RWPE2 (cell line): ENCODE measurements around the gene PPP1R18.

Experiments
- ATAC-seq: fragments of 200-7000 bp; cut with Tn5 transposase; 3 replicates; pipeline ENCODE4 v1.9.1; 2021; ENCODE audit warnings: low read depth
- DNase-seq: peaks from one replicate; pipeline ENCODE4 v3.0.0-alpha.2; 2020; ENCODE audit warnings: low spot score
- H3K27ac ChIP-seq: fragments of 450-650 bp; 2 replicates; pipeline ENCODE4 v1.5.1; 2017; ENCODE audit warnings: mild to moderate bottlenecking; ENCODE audit not compliant: poor library complexity, severe bottlenecking
- H3K27me3 ChIP-seq: fragments of 250-450 bp; sonication (Bioruptor Pico); 2 replicates; pipeline ENCODE4 v1.5.1; 2021; ENCODE audit warnings: mild to moderate bottlenecking, moderate library complexity; ENCODE audit not compliant: insufficient read depth, poor library complexity, severe bottlenecking
- H3K36me3 ChIP-seq: fragments of 250-450 bp; sonication (Bioruptor Pico); 2 replicates; pipeline ENCODE4 v1.5.1; 2020; ENCODE audit warnings: low read depth, mild to moderate bottlenecking, moderate library complexity
- H3K4me1 ChIP-seq: fragments of 250-450 bp; sonication (Bioruptor Pico); 2 replicates; pipeline ENCODE4 v1.5.1; 2021; ENCODE audit warnings: mild to moderate bottlenecking, moderate library complexity; ENCODE audit not compliant: insufficient read depth, poor library complexity, severe bottlenecking
- H3K4me3 ChIP-seq: fragments of 250-450 bp; sonication (Bioruptor Pico); 2 replicates; pipeline ENCODE4 v1.5.1; 2021; ENCODE audit warnings: mild to moderate bottlenecking, moderate library complexity; ENCODE audit not compliant: severe bottlenecking
- H3K9me3 ChIP-seq: fragments of 250-450 bp; sonication (Bioruptor Pico); 2 replicates; pipeline ENCODE4 v1.5.1; 2021; ENCODE audit warnings: mild to moderate bottlenecking, moderate library complexity; ENCODE audit not compliant: severe bottlenecking
- TF ChIP-seq, protein P1 (sequence below): fragments of 450-650 bp; IDR thresholded peaks from one replicate; pipeline ENCODE4 v1.5.1; 2017; ENCODE audit warnings: mild to moderate bottlenecking, moderate library complexity; ENCODE audit not compliant: poor library complexity, severe bottlenecking

Gene PPP1R18

DNA sequence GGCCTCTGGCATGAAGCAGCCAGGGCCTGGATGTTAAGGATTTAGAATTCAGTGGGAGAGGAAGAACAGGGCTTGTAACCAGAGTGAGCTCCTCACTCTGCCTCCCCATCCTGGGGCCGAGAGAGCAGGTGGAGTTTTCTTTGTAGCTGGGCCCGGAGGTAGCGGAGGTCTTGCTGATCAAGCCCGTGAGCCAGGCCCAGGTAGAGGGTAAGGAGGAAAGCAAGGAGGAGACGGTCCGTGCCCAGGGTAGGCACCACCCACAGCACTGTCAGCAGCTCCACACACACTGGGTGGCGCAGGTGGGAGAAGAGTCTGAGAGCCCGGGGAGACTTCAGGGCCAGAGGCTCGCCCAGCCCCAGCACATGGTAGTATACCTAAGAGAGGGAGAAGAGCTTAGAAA lies 2.1 kb upstream of the PPP1R18 start:
- Histone ChIP-seq H3K36me3 (peaks cover 17% of the 10 kb centered on the region), H3K27ac (peak overlapping the region; percentile 95), H3K4me3 (no peak overlapping the region), H3K9me3 (no peaks in the 10 kb centered on the region), H3K27me3 (no peaks in the 10 kb centered on the region), H3K4me1 (peaks cover 7% of the 10 kb centered on the region)
- TF ChIP-seq, protein P1, sequence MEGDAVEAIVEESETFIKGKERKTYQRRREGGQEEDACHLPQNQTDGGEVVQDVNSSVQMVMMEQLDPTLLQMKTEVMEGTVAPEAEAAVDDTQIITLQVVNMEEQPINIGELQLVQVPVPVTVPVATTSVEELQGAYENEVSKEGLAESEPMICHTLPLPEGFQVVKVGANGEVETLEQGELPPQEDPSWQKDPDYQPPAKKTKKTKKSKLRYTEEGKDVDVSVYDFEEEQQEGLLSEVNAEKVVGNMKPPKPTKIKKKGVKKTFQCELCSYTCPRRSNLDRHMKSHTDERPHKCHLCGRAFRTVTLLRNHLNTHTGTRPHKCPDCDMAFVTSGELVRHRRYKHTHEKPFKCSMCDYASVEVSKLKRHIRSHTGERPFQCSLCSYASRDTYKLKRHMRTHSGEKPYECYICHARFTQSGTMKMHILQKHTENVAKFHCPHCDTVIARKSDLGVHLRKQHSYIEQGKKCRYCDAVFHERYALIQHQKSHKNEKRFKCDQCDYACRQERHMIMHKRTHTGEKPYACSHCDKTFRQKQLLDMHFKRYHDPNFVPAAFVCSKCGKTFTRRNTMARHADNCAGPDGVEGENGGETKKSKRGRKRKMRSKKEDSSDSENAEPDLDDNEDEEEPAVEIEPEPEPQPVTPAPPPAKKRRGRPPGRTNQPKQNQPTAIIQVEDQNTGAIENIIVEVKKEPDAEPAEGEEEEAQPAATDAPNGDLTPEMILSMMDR: no peak
- ATAC-seq (no peak), DNase-seq (no peak)

DNA sequence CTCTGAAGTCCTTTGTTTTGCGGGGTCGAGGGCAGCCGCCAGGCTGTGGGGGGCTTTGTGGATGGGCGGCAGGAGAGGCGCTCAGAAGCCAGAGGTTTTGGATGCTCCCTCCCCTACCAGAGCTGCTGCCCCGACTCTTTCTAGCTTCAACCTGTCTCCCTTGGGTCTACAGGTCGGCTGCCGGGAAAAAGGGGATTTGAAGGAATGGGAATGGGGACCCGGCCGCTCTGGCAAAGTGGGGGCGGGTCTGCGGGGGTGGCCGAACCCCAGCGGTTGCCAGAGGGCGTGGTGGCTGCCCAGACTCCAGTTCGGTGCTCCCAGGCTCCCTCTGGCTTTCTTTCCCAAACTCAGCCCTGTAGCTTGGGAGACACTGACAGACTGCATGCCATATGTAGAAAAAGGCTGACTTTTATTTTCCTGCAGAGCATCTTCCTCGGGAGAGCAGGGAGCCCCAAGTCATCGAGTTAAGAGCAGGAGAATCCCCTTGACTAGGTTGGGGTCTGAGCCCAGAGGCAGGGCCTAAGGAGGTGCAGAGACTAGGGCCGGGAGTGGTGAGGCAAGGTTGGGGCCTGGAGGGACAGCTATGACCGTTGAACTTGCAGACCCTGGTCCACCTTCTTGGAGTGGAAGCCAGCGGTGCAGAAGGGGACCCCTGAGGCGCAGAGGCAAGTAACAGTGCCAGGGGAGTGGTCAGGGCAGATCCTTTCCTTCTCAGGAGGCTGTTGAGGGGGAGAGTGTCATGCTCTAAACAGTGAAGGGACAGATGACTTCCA lies 1.4 kb upstream of the PPP1R18 start:
- H3K36me3 ChIP-seq: peaks cover 24% of the 10 kb centered on the region
- DNase-seq (no peak), ATAC-seq (no peak)
- peak overlapping the region; percentile 95 for H3K27ac ChIP-seq
- TF ChIP-seq, protein P1: peak; percentile 22
- H3K27me3 ChIP-seq: no peaks in the 10 kb centered on the region
- peaks cover 7% of the 10 kb centered on the region for H3K4me1 ChIP-seq
- H3K9me3 ChIP-seq: no peaks in the 10 kb centered on the region
- peak overlapping the region; percentile 86 for H3K4me3 ChIP-seq

DNA sequence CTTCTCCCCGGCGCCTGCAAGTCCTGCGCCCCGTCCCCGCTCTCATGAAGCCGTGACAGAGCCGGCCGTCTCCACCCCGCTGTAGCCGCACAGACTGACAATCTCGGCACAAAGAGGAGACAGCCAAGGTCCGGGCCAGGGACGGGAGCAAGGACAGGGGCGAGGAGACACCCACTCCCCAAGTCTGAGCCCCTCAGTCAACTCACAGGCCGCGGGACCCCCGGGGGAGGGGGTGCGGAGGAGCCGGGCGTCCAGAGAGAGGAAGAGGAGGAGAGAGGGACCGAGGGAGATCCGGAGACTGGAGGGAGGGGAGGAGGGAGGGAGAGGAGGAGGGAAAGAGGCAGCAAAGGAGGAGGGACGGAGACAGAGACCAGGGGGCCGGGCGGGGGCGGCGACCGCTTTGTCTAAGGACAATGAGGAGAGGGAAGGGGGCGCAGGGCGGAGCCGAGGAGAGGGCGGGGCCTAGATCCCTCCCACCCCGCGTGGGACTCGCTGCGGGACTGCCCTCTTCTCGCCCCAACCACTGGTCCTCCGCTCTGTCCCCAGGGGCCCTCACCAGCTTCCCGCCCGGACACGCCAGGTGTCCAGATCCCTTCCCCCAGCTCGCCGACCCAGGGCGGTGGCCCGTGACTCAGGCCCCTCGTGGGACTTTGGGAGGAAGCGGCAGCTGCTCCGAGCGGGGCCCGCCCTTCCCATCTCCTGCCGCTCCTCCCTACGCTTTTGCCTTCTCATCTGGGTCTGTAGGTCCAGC lies 638 bp upstream of the PPP1R18 start:
- Histone ChIP-seq H3K27ac (peak overlapping the region; percentile 95), H3K36me3 (peaks cover 28% of the 10 kb centered on the region), H3K9me3 (no peaks in the 10 kb centered on the region), H3K4me1 (peaks cover 9% of the 10 kb centered on the region), H3K4me3 (peak overlapping the region; percentile 86), H3K27me3 (no peaks in the 10 kb centered on the region)
- ATAC-seq (peak; percentile 63), DNase-seq (peak; percentile 99)
- TF ChIP-seq, protein P1: no peak

DNA sequence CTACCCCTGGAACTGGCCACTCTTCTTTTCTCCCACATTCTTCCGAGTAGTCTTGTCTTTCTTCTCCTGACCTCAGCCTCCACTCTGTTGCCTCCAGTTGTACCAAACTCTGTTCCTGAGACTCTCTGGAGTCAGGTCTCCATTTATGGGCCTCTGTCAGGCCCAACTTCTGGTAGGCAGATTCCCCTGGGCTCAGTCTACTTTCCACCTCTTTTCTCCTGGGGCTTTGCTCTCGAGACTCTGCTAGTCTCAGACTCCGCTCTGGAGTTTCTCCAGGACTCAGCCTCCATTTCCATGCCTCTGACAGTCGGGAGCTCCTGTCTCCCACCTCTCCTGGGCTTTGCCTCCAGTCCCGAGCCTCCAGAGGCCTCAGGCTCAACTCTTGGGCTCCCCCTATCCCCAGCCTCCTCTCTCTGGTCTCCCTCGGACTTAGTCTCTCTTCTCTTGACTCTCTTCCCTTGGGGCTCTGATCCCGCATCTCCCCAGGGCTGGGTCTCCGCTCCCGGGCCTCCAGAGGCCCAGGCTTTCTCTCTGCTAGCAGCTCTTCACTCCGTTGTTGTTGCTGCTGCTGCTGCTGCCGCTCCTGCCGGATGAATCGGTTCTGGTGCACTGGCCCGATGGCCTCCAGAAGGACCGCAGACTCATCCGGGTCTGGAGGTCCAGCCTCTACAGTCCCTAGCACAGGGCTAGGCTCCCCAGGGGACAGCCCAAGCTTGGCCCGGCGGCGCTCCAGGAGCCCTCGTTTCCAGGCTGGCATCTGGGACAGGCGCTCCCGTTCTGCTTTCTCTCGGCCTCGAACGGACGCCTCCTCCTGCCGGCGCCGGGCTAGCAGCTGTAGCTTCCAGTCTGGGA lies 1.1 kb downstream of the PPP1R18 start:
- H3K9me3 ChIP-seq: no peaks in the 10 kb centered on the region
- H3K27me3 ChIP-seq: no peaks in the 10 kb centered on the region
- peaks cover 11% of the 10 kb centered on the region for H3K4me1 ChIP-seq
- DNase-seq (no peak), ATAC-seq (no peak)
- TF ChIP-seq, protein P1: peak; percentile 28
- H3K4me3 ChIP-seq: peak overlapping the region; percentile 86
- peak overlapping the region; percentile 95 for H3K27ac ChIP-seq
- peaks cover 44% of the 10 kb centered on the region for H3K36me3 ChIP-seq
